NOMO-1 treated with DMSO at 0.1 percent for 48 hours (cell line): Measurements from ENCODE around the gene NOC2L.
"Not testable (repeated sequence)": the region's sequence is repeated elsewhere in the genome, so short reads cannot be mapped to it uniquely, and the experiment has no call there.

Source experiments
- DNase-seq: peaks from one replicate; lab custom pipeline; 2025; ENCODE audit not compliant: unreplicated experiment; lab: John Stamatoyannopoulos, UW

NOC2L gene

GRCh38 chr1:963746-964525, 4.9 kb upstream of the NOC2L start:
- no peak for DNase-seq

- no peak for DNase-seq
Measured at GRCh38 chr1:963301-963651, 4.2 kb upstream of the NOC2L start.

GRCh38 chr1:962381-963300, 3.6 kb upstream of the NOC2L start:
- DNase-seq = no peak

- no peak for DNase-seq
Measured at GRCh38 chr1:961132-961669, 2.1 kb upstream of the NOC2L start.

- peak; percentile 54 for DNase-seq
Measured at GRCh38 chr1:960363-961131, 1.5 kb upstream of the NOC2L start, which contains the start of gene KLHL17. TSS of gene KLHL17 (plus strand) at chr1:960584. CDS start at chr1:960694, 110 bp downstream.

- no peak for DNase-seq
Measured at GRCh38 chr1:959731-960362, 791 bp upstream of the NOC2L start.

GRCh38 chr1:956636-957035, 2.4 kb downstream of the NOC2L start:
- no peak for DNase-seq

GRCh38 chr1:955474-955873, 3.6 kb downstream of the NOC2L start:
- DNase-seq = peak; percentile 67

GRCh38 chr1:954927-955326, 4.1 kb downstream of the NOC2L start:
- no peak for DNase-seq

GRCh38 chr1:953524-954320, 5.3 kb downstream of the NOC2L start:
- DNase-seq = no peak

GRCh38 chr1:952603-953002, 6.5 kb downstream of the NOC2L start:
- DNase-seq = no peak

- no peak for DNase-seq
Measured at GRCh38 chr1:952201-952600, 6.9 kb downstream of the NOC2L start.

GRCh38 chr1:951364-951763, 7.7 kb downstream of the NOC2L start:
- DNase-seq = no peak

- no peak for DNase-seq
Measured at GRCh38 chr1:950881-951280, 8.2 kb downstream of the NOC2L start.

- DNase-seq = no peak
Measured at GRCh38 chr1:950268-950667, 8.8 kb downstream of the NOC2L start.

- DNase-seq = no peak
Measured at GRCh38 chr1:947958-948357, 11.1 kb downstream of the NOC2L start.

- DNase-seq = not testable (repeated sequence)
Measured at GRCh38 chr1:946811-947210, 12.2 kb downstream of the NOC2L start.

GRCh38 chr1:945688-946556, 13.1 kb downstream of the NOC2L start:
- DNase-seq = no peak
